Lung microvascular endothelial cell (primary cell): ENCODE data around the gene CTAGE8. TPM values are rescaled to one million over a fixed set of nuclear protein-coding genes. Genes with fewer than 3 reads are reported as not detected.
"Not testable (repeated sequence)": the region's sequence is repeated elsewhere in the genome, so short reads cannot be mapped to it uniquely, and the experiment has no call there.

ENCODE experiments used
- DNase-seq, 2 donors: peaks; one replicate each; pipeline versions ENCODE4 v3.0.0 to v3.0.0-alpha.2; 2010; ENCODE audit warnings: low read depth in 2 of 2
- total RNA-seq: library from RNA; depleted of rRNA; stranded (reverse); fragments of >200 nt; gene quantifications from 2 replicates; pipeline ENCODE4 v1.2.1, GENCODE V29; 2014

Gene CTAGE8, protein sequence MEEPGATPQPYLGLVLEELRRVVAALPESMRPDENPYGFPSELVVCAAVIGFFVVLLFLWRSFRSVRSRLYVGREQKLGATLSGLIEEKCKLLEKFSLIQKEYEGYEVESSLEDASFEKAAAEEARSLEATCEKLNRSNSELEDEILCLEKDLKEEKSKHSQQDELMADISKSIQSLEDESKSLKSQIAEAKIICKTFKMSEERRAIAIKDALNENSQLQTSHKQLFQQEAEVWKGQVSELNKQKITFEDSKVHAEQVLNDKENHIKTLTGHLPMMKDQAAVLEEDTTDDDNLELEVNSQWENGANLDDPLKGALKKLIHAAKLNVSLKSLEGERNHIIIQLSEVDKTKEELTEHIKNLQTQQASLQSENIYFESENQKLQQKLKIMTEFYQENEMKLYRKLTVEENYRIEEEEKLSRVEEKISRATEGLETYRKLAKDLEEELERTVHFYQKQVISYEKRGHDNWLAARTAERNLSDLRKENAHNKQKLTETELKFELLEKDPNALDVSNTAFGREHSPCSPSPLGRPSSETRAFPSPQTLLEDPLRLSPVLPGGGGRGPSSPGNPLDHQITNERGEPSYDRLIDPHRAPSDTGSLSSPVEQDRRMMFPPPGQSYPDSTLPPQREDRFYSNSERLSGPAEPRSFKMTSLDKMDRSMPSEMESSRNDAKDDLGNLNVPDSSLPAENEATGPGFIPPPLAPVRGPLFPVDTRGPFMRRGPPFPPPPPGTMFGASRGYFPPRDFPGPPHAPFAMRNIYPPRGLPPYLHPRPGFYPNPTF
- not detected in 2 replicates for total RNA-seq

DNA sequence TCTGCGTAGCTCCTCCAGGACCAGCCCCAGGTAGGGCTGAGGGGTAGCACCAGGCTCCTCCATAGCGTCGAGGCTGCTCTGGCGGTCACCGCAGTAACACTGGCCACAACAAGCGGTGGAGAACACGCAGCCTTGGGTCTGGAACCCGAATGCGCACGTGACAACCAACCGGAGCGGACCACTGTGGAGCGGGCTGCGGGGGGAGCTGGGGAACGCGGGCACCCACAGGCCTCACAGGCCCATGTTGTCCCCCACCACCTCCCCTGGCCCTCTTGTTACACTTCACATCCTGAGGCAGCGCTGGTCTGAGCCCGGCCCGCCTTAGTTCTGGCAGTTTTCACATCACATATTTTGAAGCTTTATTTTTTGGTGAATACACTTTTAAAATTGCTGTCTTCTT lies at the start of gene CTAGE8:
CTAGE8 (minus strand) TSS at position 101 of the 400 bp plus-strand sequence; CDS start at position 63, 38 bp downstream.
- DNase-seq, result not testable (repeated sequence)

DNA sequence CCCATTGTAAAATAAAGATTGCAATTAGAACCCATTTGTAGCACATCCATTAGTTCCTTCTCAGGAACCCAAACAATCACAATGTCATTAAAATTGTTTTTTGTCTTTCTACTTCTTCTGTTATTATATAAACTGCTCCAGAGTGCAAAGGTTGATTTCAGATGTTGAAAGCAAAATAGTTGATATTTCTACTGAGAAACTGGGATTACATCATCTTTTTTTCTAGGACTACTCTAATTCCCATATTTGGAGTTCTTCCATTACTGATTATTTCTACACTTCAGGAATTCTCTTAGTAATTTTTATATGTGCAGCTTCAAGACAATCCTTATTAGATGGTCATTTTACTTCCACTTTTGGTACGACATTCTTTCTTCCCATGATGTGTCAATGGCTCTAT lies 48.4 kb upstream of the CTAGE8 start:
- DNase-seq, result not testable (repeated sequence)

DNA sequence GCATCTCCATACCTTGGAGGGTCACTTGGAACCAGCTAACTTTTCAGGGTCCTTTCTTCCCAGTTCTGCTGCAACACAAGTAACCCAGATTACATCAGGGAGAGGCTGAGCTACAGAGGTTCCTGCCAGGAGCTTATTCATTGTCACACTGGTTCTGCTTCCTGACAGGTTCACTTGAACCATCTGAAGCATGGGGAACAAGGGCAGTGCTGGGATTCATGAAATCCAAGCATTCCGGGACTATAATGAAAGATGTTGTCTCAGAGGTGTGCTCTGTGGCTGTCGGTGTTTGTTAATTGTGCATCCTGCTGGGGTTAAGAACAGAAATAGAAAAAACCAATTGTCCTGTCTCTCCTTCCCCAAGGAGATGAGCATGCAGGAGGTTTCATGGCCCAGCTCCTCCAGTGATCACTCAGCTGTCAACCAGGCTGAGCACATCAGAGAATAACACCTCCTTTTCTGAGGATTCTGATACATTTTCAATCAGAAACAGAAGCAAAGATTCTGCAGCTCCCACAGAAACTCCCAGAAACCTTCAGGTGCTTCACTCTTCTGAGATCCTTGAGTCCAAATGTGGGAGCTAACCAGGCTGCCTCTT lies 42.9 kb upstream of the CTAGE8 start, which contains the start of gene OR2A1:
OR2A1 (plus strand) TSS at position 548 of the 598 bp plus-strand sequence. CDS start 5,706 bp downstream, outside the sequence.
- not testable (repeated sequence) for DNase-seq

DNA sequence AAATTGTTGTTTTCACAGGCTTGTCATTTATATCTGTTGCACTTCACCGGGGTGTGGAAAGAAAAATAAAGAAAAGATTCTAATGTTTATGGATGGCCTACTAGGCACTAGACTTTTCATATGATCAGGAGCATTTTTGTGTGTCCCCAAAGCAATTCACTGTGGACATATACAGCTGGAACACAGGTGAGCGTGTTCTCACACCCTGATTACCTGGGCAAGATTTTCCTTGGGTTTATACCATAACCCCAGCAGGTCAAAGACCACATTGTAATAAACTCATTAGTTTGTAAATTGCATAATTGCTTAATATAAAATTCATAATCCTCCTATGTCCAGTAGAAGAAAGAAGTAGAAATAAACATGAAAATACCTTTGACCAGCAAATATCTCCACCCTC lies 42.1 kb upstream of the CTAGE8 start:
- not testable (repeated sequence) for DNase-seq

DNA sequence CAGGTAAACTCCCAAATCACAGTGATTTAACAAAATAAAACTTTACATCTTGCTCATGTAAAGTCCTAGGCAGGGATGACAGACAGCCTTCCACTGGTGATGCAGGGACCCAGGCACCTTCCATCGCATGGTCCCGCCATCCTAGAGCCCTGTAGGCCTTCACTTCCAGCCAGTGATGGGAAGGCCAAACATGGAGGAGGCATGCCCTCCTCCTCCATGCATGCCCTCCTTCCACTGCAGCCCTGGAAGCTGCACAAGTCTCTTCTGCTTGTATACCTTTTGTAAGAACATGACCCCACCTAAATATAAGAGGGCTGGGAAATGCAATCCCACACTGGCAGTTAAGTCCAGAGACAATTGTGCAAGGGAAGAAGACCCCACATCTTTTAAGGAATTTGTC lies 40.6 kb upstream of the CTAGE8 start:
- not testable (repeated sequence) for DNase-seq

DNA sequence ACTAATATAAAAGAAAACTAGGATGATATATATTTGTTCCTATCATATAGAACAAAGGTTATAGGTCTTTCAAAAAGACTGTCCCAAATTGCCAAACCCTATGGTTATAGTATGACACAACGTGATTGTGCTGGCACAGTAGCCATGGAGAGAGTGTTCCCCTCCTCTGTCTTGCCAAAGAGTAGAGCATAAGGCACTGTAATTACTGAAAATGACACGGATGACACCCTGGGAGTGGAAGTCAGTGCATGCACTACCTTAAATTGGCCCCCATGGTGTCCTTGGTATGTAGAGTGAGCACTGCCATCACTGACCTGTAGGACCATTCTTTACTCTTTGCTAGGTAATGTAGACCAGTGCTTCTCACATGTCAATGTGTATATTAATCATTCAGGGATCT lies 36.1 kb upstream of the CTAGE8 start:
- not testable (repeated sequence) for DNase-seq

DNA sequence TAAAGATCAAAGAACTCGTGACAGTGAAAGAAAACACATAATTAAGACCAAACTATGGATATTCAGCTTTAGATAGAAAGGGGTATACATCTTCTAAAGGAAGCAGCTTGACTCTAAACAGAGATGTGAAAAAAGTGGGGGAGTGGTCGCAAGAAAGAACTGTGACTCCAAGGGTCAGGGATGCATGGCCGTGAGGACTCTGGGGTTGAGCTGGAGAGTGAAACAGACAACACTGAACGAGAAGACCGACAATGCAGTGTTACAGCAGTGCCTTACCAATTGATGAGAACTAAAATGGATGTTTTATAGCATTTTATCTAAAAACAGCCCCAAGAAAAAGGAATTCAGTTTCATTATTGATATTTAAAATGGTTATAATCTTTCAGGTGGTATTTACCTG lies 34.5 kb upstream of the CTAGE8 start:
- DNase-seq, result not testable (repeated sequence)

DNA sequence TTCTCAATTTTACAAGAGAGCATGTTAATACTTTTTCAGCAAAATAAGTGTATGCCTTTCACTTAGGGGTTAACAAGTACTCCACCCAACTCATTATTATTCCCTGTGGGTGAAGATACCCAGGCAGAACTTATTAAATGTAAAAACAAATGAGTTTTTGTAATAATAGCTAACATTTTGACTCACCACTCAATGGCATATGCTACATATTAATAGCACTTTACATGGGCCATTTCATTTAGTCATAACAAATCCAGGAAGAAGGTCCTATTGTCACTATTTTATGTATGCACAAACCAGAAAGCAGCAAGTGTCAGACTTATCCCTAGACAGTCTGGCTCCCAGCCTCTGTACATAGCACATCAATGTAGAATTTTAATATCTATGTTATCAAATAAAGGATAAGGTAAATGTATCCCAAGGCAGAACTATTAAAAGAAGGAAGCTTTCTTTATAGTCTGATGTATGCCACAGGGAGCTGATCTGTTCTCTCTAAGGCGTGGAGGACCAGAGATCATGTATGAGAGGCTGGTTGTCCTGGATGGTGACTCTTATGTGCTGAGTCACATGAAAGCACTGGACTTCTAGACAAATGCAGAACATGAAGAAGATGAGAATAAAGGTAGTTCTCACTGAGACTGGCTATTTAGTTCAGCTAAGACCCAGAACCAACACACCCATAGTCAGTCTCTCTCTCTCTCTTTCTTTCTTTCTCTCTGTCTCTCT lies 33.7 kb upstream of the CTAGE8 start:
- not testable (repeated sequence) for DNase-seq

DNA sequence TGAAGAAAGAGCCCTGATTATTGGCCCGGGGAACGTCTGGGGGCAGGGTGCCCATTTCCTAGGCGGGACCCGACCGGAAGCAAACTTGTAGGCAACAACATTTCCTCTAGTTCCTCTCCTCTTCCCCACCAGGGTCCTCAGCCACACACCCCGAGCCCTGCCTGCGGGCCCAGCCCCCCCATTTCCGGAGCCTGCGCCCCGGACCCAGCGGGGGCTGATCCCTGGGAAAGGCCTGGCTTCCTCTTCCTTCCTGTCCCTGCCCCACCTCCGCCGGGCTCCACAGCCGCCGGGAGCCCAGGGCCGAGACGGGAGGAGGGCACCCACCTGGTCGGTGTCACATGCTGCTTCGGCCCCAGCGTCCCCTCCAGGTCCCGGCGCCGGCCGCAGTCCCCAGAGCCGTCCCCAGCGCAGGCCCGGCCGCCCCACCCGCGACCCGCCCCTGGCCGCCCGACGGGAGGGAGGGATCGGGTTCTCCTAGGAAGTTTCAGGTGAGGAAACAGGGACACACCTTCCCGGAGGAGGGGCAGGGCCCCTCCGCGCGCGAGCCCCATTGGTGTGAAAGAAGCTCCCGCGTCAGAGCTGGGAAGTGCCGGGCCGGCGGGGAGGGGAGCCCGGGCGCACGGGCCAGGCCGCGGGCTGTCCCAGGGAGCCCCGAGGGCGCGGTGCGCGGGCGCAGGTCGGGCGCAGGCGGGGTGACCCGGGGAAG lies 24.9 kb upstream of the CTAGE8 start:
- DNase-seq, result not testable (repeated sequence)

DNA sequence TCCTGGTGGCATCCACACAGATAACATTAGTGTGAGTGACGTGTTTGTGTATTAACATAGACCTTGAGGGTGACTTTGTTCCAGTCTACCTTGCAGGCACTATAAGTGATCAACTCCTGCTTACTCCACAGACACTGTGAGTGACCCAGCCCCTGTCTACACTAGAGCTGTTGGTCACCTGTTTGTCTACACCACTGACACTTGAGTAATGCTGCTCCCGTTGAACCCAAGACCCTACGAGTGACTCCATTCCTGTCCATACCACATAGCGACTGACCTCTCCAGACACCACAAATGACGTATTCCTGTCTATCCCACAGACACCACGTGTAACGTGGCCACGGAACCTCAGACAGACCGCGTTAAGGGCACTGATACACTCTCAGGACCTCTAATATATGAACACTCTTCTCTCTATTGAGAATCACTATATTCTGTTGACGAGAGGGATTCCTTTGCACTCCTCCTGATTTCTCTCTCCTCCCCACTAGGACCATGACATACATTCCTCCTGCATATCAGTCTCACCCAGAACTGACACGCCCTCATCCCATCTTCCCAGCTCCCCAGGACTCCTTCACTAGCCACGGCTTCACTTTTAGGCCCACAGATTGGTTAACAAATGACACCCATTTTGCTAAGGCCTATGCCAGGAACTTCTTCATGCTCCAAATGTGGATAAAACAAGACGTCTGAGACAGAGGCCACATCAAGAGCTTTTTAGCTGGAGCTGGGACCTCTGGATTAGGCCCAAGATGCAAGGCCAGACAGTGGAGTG lies 23.5 kb upstream of the CTAGE8 start:
- DNase-seq, result not testable (repeated sequence)

DNA sequence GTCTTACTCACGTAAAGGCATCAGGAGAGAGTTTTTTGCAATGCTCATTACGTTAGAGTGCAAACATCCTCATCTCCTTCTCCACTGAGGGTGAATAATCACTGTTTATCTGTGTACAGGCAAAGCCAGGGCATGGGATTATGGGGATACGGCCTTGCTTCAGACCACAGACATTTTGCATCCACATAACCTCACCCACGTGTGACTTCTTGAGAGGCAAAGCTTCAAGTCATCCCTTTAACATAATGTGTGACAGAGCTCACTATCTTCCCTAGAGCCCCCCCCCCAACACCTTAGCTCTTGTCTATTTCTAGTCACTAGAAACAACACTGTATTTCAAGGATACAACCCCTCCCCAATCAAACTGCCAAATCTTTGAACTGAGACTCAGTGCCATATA lies 22.5 kb upstream of the CTAGE8 start:
- not testable (repeated sequence) for DNase-seq

DNA sequence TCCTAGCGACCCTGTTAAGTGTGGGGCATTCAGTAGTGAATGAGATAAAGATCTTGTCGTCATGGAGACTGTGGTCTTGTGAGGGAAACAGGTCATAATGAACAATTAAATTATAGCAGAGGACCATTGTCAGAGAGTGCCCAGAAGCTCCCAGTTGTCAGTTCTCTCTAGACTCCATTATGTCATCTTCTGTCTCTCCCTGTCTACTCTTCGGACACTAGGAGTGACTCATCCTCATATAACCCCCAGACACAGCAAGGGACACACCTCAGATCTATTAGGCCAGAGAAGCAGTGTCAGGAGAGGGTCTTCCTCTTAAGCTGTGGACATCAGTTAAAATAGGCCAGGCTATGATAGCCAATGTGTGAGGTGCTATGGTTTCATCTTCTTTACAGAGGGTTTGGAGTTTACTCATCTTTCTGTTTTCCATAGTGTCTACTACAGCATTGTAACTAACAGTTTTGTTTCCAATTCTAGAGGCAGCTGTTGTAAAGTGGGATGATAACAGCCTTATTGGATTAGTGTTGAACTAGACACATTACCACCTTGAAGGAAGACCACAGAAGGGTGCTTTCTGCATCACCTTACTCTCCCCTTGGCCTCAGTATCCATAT lies 18.2 kb upstream of the CTAGE8 start:
- not testable (repeated sequence) for DNase-seq

DNA sequence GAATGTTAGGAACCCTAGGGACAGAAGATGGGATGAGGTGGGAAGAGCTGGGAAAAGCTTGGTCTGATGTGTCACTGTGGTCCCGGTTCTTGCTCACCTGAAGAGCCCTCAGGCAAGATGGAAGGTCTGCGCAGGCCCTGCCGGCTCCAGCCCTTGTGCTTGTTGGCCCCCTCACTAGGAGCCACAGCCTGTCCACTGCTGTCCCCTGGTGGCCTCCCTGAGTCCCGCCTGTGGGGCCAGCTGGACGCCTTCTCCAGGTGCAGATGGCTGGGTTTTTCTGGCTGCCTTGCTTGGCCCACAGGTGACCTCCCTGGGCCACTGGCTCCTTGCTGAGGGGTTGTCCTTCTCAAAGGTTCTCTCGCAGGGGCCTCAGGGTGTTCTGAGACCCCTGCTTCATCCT lies 14.6 kb upstream of the CTAGE8 start:
- DNase-seq, result not testable (repeated sequence)

DNA sequence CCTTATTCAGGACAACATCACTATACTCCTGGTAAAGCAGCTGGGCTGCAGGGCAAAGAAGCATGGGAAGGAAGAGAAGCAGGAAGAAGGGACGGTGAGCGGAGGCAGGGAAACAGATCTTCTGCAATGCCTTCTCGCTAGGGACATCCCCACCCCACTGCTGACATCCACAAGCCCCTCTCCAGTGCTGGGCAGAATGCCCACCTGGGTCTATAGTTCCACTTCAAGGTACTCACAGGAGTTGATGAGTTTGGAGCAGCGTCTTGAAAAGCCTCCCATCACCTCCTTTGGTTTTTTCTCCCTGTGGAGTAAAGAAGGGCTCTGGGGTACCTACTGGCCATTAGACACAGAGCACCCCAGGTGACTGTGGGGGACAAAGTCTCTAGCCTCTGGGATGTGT lies 13.4 kb upstream of the CTAGE8 start:
- DNase-seq, result not testable (repeated sequence)

DNA sequence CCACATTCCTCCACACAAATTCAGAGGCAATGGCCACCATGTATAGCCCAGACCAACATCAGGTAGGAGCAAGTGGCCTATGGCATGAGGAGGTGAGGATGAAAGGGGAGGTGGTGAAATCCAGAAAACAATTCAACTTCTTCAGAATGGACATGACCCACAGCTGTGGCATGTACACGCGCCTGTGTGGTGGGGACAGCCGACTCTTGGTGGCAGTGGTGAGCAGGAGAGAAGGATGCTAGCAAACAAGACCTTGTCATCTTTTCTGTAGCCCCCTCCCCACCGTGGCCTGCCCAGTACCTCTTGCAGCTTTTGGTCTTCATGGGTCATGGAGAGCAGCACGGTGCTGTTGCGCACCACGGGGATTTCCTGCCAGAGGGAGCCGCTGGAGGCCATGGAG lies 12.9 kb upstream of the CTAGE8 start:
- DNase-seq, result not testable (repeated sequence)

DNA sequence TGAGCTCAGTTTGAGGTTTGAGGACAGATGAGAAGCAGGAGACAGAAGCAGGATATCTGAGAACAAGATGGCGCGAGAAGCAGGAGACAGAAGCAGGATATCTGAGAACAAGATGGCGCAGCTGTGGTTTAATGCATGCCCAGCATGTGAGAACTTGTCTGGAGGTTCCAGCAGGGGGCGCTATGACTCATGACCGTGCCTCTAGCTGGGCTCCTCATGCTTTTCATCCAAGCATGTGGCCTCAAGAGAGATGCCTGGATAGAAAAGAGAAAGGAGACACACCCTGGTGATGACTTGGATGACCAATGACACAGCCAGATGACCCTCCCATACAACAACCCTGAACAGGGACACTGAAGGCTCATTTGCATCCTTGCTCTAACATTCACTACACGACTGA lies 10.9 kb upstream of the CTAGE8 start:
- not testable (repeated sequence) for DNase-seq

DNA sequence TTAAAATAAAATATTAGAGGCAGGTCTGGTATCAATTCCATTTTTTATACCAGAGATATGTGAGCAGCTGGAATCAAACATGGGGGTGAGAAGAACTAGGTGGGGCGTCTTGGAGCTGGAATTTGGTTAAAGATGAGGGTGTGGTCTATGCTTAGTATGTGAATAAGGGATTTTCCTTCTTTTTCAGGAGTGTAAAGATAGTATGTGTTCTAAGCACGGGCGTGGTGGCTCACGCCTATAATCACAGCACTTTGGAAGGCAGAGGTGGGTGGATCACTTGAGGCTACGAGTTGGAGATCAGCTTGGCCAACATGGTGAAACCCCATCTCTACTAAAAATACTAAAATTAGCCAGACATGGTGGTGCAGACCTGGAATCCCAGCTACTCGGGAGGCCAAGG lies 6.2 kb upstream of the CTAGE8 start:
- DNase-seq, result not testable (repeated sequence)

DNA sequence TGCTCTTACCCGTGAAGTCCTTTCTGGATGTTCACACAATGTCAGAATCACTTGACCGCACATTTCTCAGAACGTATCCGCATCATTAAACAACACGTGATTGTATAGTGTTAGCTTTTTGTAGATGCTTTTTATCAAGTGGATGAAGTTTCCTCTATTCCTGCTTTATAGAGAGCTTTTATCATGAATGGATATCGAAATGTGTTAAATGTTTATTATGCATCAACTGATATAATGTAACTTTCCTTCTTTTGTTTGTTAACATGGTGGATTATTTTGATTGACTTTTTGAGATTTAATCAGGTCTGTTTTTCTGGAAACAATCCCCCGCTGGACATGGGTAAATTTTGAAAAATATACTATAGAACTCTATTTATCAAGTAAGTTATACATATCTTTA lies 4.4 kb downstream of the CTAGE8 start, which contains the start of gene OR2A7:
OR2A7 (minus strand) TSS at position 101 of the 400 bp plus-strand sequence. CDS start 5,164 bp downstream, outside the sequence.
- DNase-seq, result not testable (repeated sequence)

DNA sequence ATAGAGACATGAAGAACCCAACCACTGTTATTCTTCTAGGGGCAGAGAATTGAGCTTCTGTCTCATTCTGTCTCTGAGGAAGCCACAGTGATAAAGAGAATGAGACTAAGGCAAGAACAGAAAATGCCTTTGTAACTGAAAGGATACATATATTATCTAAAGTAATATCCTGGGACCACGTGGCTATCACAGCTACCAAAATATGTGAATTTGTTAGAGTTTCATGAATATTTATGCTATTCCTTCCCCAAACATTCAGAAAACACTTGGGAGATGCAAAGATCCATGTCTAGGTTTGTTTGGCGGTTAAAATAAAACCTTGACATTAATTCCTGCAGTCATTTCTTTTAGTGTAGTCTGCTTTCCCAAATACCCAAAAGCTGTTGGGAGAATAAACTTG lies 7.0 kb downstream of the CTAGE8 start:
- DNase-seq, result not testable (repeated sequence)
